ENCODE data around the gene SCRN1.

SCRN1 gene

DNA sequence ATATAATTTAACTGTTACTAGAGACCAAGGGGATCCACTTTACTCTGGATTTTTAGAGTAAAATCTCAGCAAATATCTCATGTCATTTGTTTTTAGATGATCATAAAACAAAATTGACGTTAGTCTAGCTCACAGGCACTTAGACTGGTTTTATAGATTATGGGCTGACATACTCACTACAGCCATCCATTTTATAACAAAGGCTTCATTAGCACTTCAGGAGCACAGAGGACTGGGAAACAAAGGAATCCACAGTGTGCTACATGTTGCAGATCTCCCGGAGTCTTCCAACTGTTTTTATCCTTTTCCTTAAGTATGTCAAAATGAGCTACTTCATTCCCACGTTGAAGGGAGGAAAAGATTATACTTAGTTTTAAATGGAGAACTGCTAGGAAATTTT, 15.9 kb upstream of the SCRN1 start:
- no peak for DNase-seq (ENCODE audit: low read depth in 2 of 2, low spot score in 1 of 2)

DNA sequence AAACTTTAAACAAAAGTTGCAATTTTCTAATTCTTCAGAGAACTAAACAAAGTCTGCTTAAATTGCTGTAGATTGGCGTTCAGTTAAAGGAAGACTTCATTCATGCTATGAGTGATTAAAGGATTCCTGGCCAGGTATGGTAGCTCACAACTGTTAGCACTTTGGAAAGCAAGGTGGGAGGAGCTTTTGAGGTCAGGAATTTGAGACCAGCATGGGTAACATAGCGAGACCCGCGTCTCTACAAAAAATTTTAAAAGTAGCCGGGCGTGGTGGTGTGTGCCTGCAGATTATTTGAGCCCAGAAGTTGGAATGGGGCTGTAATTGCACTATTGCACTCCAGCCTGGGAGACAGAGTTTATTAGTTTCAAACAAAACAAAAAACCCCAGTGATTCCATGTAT, 13.5 kb upstream of the SCRN1 start:
- DNase-seq (ENCODE audit: low read depth in 2 of 2, low spot score in 1 of 2): no peak

DNA sequence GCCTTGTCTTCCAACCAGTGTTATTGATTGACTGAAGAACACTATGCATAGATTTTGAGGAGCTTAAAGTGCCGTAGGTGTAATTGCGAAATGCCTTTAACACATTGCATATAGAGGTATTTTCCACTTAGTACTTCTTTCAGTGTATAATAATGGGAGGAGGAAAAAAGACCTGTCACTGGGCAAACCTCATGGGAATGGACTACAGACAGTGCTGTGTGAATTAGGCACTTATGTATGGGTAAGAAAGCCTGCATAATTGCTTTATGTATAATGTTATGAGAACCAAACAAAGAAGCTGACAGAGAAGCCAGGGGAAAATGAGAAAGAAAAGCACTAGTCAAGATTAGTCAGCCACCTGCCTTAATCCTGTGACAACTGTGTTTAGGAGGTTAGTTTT, 12.4 kb upstream of the SCRN1 start:
- DNase-seq (ENCODE audit: low read depth in 2 of 2, low spot score in 1 of 2): no peak

- no peak for DNase-seq (ENCODE audit: low read depth in 2 of 2, low spot score in 1 of 2)
Observed at GRCh38 chr7:29998489-29998888, 8.9 kb upstream of the SCRN1 start.

- DNase-seq (ENCODE audit: low read depth in 2 of 2, low spot score in 1 of 2): no peak
Observed at GRCh38 chr7:29996321-29996720, 6.7 kb upstream of the SCRN1 start.

DNA sequence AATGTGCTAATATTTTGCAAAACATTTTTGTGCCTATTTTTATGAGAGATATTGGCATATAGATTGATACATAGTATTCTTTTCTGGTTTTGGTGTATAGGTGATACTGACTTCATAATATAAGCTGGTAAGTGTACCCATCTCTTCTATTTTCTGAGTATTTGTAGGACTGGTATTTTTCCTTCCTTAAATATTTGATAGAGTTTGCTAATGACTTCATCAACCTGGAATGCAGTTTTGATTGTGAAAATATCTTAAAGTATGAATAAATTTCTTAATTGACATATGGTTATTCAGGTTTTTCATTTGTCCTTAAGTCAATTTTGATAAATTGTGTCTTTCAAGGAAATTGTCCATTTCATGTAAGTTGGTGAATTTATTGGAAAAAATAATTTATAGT, 6.1 kb upstream of the SCRN1 start:
- no peak for DNase-seq (ENCODE audit: low read depth in 2 of 2, low spot score in 1 of 2)

DNA sequence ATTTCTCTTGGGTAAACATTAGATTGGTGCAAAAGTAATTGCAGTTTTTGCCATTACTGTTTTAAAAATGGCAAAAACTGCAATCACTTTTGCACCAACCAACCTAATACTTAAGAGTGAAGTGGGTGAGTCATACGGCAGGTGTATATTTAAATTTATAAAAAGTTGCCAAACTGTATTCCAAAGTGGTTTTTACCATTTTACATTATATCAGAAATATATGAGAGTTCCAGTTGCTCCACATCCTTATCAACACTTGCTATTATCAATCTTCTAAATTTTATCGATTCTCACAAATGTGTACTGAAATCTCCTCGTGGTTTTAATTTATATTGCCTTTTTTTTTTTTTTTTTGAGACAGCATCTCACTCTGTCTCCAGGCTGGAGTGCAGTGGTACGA, 3.5 kb upstream of the SCRN1 start:
- no peak for DNase-seq (ENCODE audit: low read depth in 2 of 2, low spot score in 1 of 2)

DNA sequence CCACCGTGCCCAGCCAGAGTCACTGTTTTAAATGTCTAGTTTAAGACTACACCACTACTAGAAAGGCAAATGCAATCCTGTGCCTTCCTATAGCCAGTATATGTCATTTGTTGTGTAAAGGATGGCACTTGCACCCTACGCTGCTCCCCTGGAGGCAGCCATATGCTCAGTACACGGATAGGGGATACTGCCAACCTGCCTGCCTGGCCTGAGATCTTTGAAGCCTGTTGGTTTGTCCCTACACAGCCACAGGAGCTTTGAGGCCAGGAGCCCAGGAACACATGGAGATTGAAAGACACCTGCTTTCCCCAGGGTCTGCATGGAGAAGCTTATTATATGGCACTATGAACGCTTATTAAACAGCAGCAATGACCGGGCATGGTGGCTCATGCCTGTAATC, 2.3 kb upstream of the SCRN1 start:
- DNase-seq (ENCODE audit: low read depth in 2 of 2, low spot score in 1 of 2): no peak

- DNase-seq (ENCODE audit: low read depth in 2 of 2, low spot score in 1 of 2): no peak
Observed at GRCh38 chr7:29990931-29991330, 1.3 kb upstream of the SCRN1 start.

GRCh38 chr7:29988424-29989256, 961 bp downstream of the SCRN1 start:
- no peak for DNase-seq (ENCODE audit: low read depth in 2 of 2, low spot score in 1 of 2)

DNA sequence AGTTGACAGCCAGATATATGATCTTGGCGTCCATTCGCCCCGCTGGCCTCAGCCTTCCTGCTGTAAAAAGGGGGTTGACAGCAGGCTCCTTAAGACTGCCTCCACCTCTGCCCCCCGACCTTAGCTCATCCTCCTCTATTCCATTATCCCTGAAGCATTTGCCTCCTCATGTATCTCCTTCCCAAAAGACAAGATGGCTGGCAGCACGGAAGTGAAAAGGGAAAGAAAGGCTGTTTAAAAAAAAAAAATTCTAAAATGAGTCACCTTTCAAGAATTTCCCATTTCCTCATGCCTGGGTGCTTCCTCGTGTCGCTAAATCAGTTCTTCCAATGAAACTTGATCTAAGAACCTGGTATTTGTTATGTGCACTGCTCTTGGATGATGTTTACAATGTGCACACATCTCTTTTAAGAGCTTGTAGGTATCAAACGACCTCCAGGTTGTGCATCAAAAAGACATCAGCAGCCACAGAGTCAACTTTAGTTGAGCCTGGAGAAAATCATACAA, 1.7 kb downstream of the SCRN1 start:
- no peak for DNase-seq (ENCODE audit: low read depth in 2 of 2, low spot score in 1 of 2)

DNA sequence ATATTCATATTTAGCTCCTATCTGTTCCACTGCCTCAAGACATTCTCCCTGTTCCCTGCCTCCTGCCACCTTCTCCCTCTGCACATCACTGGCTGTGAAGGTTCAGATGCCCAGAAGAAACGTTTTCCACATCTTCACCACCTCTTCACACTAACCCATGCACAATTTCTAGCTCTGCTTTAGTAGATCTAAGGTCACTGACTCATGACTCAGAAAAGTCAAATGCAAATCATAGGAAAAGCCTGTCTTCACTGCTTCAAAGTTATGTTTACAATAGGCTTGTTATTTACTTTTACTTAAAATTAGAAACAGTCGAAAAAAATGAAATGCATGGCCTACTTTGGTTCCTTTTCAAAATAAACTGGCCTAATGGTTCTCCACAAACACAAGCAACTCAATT, 2.5 kb downstream of the SCRN1 start:
- no peak for DNase-seq (ENCODE audit: low read depth in 2 of 2, low spot score in 1 of 2)

DNA sequence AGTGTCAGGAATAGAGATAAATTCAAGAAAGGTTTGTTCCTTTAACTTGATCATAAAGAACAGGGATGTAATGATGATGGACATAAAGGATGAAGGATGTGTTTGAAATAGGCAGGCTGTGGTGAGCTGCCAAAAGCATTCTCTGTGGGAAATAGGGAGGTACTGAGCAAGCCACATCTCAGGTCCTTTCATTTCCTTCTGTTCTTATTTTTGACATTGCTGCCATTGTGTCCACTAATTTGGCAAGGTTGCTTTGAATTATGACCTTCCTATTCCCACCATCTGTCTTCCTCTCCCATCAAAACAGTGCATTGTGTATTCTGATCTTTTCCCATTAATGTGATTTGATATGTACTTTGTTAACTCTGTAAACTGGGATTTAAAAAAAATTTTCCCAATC, 9.4 kb downstream of the SCRN1 start:
- no peak for DNase-seq (ENCODE audit: low read depth in 2 of 2, low spot score in 1 of 2)

- DNase-seq (ENCODE audit: low read depth in 2 of 2, low spot score in 1 of 2): no peak
Observed at GRCh38 chr7:29977886-29978651, 11.5 kb downstream of the SCRN1 start.

DNA sequence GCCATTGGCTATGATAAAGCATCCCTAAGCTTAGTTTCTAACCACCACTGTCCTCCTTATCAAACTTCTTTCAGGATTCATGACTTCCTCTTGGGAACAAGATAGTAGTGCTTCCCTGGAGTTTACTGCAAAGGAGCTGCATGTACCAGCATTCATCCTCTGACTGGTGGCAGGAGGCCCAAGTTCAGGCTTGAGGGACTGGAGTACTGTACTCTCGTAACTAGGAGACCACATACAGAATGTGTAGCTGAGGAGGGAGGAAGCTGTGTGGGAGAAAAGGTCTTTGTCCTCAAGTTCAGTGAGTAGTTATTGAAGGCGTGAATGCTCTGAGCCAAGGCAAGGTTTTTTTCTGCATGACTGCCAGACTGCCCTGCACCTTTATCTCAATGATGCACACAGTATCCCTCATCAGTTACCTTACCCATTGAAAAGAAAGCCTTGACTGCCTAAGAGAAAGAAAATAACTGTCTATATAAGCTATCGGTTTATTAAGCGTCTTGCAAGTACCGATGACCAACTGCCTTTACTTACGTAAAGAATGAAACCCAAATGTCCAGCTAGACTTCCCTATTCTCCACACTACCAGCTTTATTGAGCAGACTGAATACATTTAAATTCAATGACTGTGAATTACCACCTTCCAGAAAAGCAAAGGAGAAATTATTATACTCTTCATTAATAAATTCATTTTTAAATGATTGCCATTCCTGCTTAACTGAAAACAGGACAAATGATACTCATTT, 12.8 kb downstream of the SCRN1 start:
- DNase-seq (ENCODE audit: low read depth in 2 of 2, low spot score in 1 of 2): no peak

- DNase-seq (ENCODE audit: low read depth in 2 of 2, low spot score in 1 of 2): no peak
Observed at GRCh38 chr7:29976266-29976665, 13.3 kb downstream of the SCRN1 start.

- no peak for DNase-seq (ENCODE audit: low read depth in 2 of 2, low spot score in 1 of 2)
Observed at GRCh38 chr7:29975561-29975960, 14.0 kb downstream of the SCRN1 start.

DNA sequence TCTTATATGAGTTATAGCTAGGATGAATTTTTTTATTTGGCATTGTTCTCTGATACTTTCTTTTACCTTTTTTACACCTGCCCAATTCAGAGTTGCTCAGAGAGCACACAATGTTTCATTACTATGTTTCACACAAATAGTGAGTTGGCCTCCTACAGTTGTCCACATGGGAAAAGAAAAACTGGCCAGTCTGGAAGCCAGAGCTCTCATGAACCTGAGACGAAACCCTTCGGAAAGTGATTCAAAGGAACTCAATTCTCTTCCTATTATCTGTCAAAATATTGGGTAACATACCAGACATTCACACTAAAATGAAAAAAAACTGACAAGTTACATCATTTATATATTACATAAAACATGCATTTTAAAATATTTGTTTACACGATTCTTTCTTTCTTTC, 15.3 kb downstream of the SCRN1 start:
- no peak for DNase-seq (ENCODE audit: low read depth in 2 of 2, low spot score in 1 of 2)

DNA sequence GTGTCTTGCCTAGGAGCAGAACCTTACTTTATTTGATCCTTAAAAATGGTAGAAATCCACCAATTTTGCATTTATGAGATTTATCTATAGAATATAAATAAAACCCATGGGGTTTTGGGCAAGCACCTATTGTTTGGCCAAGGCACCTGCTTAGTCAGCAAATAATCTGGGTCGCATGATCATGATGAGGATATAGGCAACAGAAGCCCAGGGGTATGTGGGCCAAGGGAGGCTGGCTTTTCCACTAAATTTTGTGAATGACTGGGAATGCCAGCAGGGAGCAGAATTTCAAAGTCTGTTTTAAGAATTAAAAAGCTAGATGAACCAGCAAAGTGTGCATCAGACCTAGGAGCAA, 17.3 kb downstream of the SCRN1 start:
- no peak for DNase-seq (ENCODE audit: low read depth in 2 of 2, low spot score in 1 of 2)

- DNase-seq (ENCODE audit: low read depth in 2 of 2, low spot score in 1 of 2): no peak
Observed at GRCh38 chr7:29971566-29972314, 17.9 kb downstream of the SCRN1 start.

DNA sequence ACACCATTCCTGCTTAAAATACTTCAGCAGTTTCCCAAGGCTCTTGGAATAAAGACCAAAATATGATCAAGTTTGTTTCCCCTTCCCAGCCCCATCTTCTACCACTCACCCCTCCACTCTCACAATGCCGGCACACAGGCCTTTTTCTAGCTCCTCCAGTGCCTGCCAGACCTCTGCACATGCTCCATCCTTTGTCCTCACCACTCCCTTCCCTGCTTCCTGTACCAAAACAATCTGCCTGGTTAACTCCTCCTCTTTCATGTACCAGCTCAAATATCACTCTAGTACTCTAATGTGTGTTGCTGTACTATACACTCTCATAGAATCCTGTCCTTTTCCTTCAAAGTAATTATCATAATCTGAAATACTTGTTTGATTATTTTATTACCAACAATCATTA, 19.4 kb downstream of the SCRN1 start:
- no peak for DNase-seq (ENCODE audit: low read depth in 2 of 2, low spot score in 1 of 2)
